ENCODE measurements around the gene NDUFA6.
"Not testable (repeated sequence)": the region's sequence is repeated elsewhere in the genome, so short reads cannot be mapped to it uniquely, and the experiment has no call there.

Gene NDUFA6

GRCh38 chr22:42090596-42091454 lies at the start of gene NDUFA6:
TSS of gene NDUFA6 (minus strand) at chr22:42090772. CDS start at chr22:42090744, 28 bp downstream.
- DNase-seq, result peak; percentile 99

- not testable (repeated sequence) for DNase-seq
These were observed 49.6 kb upstream of the NDUFA6 start for GRCh38 chr22:42140153-42140552.

GRCh38 chr22:42139508-42139907 lies 48.9 kb upstream of the NDUFA6 start:
- DNase-seq, result not testable (repeated sequence)

GRCh38 chr22:42138972-42139371 lies 48.4 kb upstream of the NDUFA6 start:
- no peak for DNase-seq

- no peak for DNase-seq
These were observed 47.7 kb upstream of the NDUFA6 start for GRCh38 chr22:42138122-42138770.

- DNase-seq, result not testable (repeated sequence)
These were observed 45.1 kb upstream of the NDUFA6 start for GRCh38 chr22:42135688-42136087.

GRCh38 chr22:42134100-42135020 lies 43.8 kb upstream of the NDUFA6 start:
- no peak for DNase-seq

GRCh38 chr22:42132457-42132856 lies 41.9 kb upstream of the NDUFA6 start:
- no peak for DNase-seq

GRCh38 chr22:42131562-42131961 lies 41.0 kb upstream of the NDUFA6 start:
- no peak for DNase-seq

GRCh38 chr22:42130639-42131431 lies 40.3 kb upstream of the NDUFA6 start, which contains the start of gene CYP2D6:
TSS of gene CYP2D6 (minus strand) at chr22:42130810. CDS start at chr22:42130791, 19 bp downstream.
- not testable (repeated sequence) for DNase-seq

- not testable (repeated sequence) for DNase-seq
These were observed 39.6 kb upstream of the NDUFA6 start for GRCh38 chr22:42130182-42130581.

- not testable (repeated sequence) for DNase-seq
These were observed 38.5 kb upstream of the NDUFA6 start for GRCh38 chr22:42128776-42129694.

- DNase-seq, result not testable (repeated sequence)
These were observed 37.4 kb upstream of the NDUFA6 start for GRCh38 chr22:42128007-42128406.

GRCh38 chr22:42127606-42128005 lies 37.0 kb upstream of the NDUFA6 start:
- no peak for DNase-seq

GRCh38 chr22:42123529-42123928 lies 33.0 kb upstream of the NDUFA6 start:
- not testable (repeated sequence) for DNase-seq

- not testable (repeated sequence) for DNase-seq
These were observed 29.9 kb upstream of the NDUFA6 start for GRCh38 chr22:42120231-42121021.

GRCh38 chr22:42116848-42117424 lies 26.4 kb upstream of the NDUFA6 start:
- DNase-seq, result no peak

GRCh38 chr22:42115420-42115830 lies 24.9 kb upstream of the NDUFA6 start:
- not testable (repeated sequence) for DNase-seq

GRCh38 chr22:42114721-42115120 lies 24.1 kb upstream of the NDUFA6 start:
- no peak for DNase-seq

All from femur (tissue), 1 donor.